Vagina (tissue), 2 donors: Measurements from ENCODE around the gene SEMA6D.

Experiments
- CTCF ChIP-seq, 3 experiments: fragments of 450-650 bp in 2 of 3; fragments of 200-600 bp in 1 of 3; sonication (generic) in 1 of 3; IDR thresholded peaks; one replicate each; pipeline ENCODE4 v1.5.1; 2017 to 2019; ENCODE audit warnings: antibody characterized with exemption in 3 of 3, mild to moderate bottlenecking in 2 of 3, moderate library complexity in 2 of 3
- POLR2A ChIP-seq, 2 donors: fragments of 450-650 bp; IDR thresholded peaks; one replicate each; pipeline ENCODE4 v1.6.1; 2017; ENCODE audit warnings: antibody characterized with exemption in 2 of 2, mild to moderate bottlenecking in 2 of 2, moderate library complexity in 2 of 2

GRCh38 chr15:47801522-47801921 lies 84.2 kb downstream of the SEMA6D start:
- TF ChIP-seq POLR2A (IDR thresholded peaks at IDR 0.05) (no peak), CTCF (IDR thresholded peaks at IDR 0.05) (no peak)
